Myocyte (in vitro differentiated cells): ENCODE data around the gene IMPDH1. TPM values are rescaled to one million over a fixed set of nuclear protein-coding genes. Genes with fewer than 3 reads are reported as not detected.

Source experiments
- DNase-seq: peaks from one replicate; pipeline ENCODE4 v3.0.0-alpha.2; 2012; ENCODE audit warnings: low read depth
- total RNA-seq: library from RNA; depleted of rRNA; stranded (reverse); fragments of >200 nt; gene quantifications from 2 replicates; pipeline ENCODE4 v1.2.3, GENCODE V29; 2014

The IMPDH1 gene
- total RNA-seq, 1 donor from 2014 or later: 34.3 TPM

- DNase-seq: no peak
Measured at GRCh38 chr7:128389618-128390329, 20.0 kb downstream of the IMPDH1 start.

DNA sequence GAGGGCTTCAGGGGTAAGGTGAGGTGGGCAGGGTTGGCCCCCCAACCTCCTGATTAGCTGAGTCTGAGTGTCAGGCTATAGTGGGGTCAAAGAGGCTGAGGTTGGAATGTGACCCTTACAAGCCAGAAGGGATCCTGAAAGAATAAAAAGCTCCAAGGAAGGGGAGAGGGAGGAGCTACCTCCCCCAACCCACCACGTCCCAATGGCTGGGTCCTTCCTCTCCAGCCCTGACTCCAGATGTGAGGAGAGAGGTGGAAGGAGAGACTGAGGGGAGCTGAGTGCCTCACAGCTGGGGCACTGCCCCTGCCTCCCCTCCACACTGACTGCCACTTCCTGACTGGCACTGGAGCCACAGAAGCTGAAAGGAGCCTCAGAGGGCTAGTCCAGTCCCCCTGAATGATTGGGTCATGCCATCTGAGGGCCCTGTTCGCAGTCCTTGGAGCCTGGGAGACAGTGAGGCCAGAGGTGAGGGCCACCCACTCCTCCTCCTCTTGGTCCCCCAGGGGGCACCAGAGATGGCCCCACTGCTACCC lies 20.6 kb downstream of the IMPDH1 start:
- no peak for DNase-seq

GRCh38 chr7:128388145-128388485 lies 21.7 kb downstream of the IMPDH1 start:
- DNase-seq: no peak

DNA sequence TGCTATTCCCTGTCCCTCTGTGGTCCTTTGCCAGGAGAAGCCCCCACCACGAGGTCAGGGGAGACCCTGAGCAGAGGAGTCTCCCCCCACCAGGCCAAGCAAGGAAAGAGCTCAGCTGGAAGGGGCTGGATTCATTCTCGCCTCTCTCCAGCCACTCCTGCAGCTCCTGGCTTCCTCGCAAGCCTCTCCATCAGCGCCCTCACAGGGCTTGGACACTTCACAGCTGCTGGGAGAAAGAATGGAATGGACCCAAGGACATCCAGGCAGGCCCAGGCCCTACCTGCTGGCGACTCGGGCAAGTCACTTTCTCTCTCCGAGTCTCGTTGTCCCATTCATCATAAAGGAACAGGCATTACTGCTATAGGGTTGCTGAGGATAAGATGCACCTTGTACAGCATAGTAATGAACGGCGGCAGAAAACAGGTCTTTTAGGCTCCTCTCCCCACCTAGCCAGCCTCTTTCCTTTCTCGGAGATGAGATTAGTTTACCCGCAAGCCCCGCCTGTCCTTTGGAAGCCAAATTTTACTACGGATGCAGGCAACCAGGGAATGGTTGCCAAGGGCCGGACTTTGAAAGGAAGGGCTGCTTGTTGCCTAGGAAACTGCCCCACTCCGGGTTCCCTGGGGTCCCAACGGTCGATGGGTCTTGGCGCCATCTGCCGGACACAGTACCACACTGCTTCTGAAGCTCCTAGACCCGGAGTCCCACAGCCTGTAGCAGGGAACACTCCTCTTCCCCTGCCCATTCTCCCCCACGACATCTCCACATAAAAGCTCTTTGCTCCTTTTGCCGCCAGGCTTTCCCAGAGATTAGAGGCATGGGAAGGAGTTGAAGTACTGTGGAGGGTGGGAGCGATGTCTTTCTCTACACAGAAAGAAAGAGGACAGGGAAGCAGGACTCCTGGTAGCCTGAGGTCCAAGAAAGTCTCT lies 22.3 kb downstream of the IMPDH1 start:
- peak; percentile 90 for DNase-seq

DNA sequence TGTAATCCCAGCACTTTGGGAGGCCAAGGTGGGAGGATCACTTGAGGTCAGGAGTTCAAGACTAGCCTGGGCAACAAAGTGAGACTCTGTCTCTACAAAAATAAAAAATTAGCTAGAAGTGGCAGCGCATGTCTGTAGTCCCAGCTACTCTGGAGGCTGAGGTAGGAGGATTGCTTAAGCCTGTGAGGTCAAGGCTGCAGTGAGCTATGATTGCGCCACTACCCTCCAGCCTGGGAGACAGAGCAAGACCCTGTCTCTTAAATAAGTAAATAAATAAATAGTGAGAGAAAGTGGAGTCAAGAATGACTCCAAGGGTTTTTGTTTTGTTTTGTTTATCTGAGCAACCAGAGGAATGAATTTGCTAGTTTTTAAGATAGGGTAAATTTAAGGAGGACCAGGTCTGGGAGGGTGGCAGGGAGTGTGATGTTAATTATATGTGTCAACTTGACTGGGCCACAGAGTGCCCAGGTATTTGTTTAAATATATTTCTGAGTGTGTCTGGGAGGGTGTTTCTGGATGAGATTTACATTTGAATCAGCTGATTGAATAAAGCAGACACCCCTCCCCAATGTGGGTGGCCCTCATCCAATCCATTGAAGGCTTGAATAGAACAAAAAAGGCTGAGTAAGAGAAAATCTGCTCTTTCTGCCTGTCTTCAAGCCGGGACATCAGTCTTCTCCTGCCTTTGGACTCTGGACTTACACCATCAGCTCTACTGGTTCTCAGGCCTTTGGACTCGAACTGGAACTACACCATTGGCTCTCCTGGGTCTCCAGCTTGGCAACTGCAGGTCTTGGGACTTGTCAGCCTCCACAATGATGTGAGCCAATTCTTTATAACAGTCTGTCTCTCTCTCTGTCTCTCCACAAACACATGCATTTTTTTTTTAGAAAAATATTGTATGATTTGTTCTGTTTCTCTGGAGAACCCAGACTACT lies 23.5 kb downstream of the IMPDH1 start:
- no peak for DNase-seq

DNA sequence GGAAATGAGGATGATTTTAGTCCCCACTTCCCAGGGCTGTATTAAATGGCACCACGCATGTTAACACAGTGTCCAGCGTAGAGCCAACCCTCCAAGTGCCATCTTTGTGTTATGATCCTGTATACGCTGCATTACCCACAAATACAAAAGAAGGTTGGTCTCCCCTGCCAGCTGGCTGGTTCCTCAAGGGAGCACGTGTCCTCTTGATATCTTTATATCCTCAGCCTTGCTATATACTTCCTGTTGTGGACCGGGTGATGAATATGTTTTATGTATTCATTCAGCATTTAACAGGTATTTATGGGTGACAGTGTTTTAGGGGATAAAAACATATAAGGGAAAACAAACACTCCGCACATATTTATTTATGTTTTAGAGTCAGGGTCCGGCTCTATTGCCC lies 25.1 kb downstream of the IMPDH1 start:
- no peak for DNase-seq

- DNase-seq: peak; percentile 89
Measured at GRCh38 chr7:128383776-128384175, 26.0 kb downstream of the IMPDH1 start.

DNA sequence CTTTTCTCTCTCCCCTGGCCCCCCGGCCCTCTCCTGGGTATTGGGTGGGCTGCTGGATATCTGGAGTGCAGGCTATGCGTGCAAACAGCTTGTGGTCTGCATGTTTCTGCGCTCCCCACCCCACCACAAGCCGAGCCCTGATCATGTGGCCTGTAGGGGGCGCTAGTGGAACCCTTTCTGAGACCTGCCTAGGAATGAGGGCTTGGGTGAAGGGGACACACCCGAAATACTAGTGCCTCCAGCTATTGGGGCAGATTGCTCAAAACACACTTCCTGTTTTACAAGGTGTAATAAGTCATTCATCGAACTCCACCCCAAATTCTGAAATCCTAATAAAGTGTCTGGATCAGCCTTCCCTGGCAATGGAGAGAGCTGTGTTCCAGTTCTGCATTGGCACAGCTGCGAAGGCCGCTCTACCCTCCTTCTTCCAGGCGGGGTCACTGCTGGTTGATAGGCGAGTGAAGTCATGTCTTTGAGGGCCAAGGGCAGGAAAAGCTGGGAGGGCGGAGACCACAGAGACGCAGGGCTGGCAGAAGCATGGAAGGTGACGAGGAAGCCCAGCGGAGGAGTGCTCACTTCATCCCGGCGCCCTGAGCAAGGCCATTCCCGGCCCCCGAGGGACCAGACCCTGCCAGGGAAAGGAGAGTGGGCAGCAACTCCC lies 28.5 kb downstream of the IMPDH1 start:
- peak; percentile 60 for DNase-seq

DNA sequence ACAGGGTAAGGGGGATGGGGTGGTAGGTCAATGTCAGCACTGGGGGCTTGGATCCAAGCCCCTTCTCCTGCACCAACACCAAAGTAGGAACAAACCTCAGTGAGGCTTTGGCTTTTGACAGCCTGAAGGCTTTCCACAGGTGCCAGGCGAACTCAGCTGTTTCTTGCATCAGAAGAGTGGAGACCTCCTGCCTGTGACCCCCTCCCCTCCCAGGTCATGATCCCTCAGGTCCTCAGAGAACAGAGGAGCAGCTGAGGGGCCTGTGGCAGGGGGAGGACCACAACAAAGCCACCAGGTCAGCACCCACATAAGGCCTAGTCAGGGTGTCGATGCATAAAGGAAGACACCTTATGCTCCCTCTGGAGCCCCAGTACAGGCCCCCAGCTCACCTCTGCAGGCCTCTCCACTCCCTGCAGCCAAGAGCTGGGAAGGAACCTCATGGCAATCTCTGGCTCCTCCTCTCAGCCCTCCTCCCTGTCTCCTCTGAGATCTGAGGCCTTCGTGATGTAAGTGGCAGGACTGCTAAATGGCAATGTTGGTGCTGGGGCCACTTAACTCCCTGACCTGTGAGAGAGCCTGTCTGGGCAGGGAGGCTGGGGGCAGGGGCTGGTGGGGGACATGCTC lies 29.2 kb downstream of the IMPDH1 start:
- DNase-seq: peak; percentile 80

- peak; percentile 57 for DNase-seq
Measured at GRCh38 chr7:128379900-128380479, 29.8 kb downstream of the IMPDH1 start.

- no peak for DNase-seq
Measured at GRCh38 chr7:128378637-128379036, 31.1 kb downstream of the IMPDH1 start.

DNA sequence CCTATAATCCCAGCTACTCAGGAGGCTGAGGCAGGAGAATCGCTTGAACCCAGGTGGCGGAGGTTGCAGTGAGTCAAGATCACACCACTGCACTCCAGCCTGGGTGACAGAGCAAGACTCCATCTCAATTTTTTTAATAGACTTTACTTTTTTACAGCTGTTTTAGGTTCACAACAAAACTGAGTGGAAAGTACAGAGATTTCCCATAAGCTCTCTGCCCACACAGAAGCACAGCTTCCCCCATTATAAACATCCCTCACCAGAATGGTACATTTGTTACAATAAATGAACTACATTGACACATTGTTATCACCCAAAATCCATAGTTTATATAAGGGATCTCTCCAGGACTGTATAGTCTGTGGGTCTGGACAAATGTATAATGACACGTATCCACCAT lies 33.7 kb downstream of the IMPDH1 start:
- DNase-seq: no peak

GRCh38 chr7:128374041-128374440 lies 35.7 kb downstream of the IMPDH1 start:
- DNase-seq: no peak

DNA sequence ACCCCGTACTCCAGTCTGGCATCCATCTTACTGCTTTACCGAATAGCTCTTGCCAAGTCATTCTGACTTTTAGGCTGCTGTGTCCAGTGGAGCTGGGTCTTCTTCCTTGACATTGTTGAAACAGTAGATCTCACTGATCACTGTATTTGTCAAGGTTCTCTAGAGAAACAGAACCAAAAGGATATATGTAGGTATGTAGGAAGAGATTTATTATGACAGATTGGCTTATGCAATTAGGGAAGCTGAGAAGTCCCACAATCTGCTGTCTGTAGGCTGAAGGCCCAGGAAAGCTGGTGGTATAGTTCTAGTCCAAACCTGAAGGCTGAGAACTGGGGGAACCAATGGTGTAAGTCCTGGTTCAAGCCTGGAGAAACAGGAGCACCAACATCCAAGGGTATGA lies 36.2 kb downstream of the IMPDH1 start:
- DNase-seq: no peak

- DNase-seq: no peak
Measured at GRCh38 chr7:128370491-128370890, 39.3 kb downstream of the IMPDH1 start.

GRCh38 chr7:128366986-128367385 lies 42.8 kb downstream of the IMPDH1 start:
- DNase-seq: no peak

- peak; percentile 98 for DNase-seq
Measured at GRCh38 chr7:128366300-128366699, 43.5 kb downstream of the IMPDH1 start.

- DNase-seq: no peak
Measured at GRCh38 chr7:128365432-128365831, 44.4 kb downstream of the IMPDH1 start.

- no peak for DNase-seq
Measured at GRCh38 chr7:128364166-128364870, 45.5 kb downstream of the IMPDH1 start.
